ENCODE data around the gene KCTD16.

Gene KCTD16

DNA sequence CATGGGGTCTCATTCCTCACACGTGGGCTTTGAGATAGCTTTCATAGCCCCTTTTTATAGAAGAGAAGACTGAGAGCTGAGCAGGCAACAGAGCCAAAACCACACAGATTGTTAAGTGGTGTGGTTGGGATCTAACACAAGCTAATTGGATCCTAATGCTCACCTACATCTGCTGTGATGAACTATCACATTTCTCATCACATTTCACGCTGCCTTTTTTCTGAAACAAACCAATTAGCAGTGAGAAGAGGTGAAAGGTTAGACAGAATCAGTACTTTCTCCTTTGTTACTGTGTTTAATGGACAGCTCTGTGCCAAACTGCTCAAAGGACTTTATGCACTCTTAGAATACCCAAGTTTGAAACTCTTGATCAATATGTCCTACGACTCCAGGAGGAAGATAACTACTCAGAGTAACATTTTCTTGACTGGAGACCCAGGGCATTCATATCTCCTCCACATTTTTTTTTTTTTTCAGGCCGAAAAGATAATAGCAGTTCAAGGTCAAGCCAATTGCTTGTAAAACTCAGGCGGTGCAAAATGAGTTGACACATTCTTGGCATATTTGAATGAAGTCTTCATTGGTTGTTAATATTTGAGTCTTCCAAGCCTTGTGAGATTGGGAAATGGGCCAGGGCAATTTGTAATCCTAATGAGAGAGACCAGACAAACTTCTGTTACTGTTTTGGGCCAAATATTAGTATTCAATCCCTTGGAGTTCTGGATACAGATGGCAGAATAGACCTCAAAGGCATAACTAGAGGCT, 138.4 kb downstream of the KCTD16 start:
- H3K27ac Mint-ChIP-seq: no peak overlapping the region
- no peak overlapping the region for H3K4me3 Mint-ChIP-seq
- no peaks in the 10 kb centered on the region for H3K9me3 Mint-ChIP-seq
- peaks cover 5% of the 10 kb centered on the region for H3K27me3 Mint-ChIP-seq
- H3K4me1 Mint-ChIP-seq (ENCODE audit: low read depth): no peaks in the 10 kb centered on the region
- H3K36me3 Mint-ChIP-seq (ENCODE audit: low read depth): no peaks in the 10 kb centered on the region
- DNase-seq: no peak

DNA sequence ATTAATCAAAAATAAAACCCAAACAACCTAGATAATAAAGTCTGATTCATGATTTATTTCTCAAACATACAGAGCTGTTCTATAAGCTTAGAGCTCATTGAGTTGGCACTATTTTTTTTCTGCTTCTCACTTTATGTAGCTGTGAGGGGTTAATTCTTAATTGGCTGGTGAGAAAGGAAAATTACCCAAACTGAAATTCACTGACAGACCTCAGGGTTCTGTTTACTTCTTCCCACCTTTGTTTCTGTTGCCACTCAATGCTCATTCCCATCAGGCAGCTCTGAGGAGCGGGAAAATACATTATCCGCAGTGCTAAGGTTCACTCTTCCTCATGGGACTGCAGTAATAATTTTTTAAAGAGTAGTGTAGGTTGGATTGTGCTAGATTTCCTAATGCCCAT, 139.9 kb downstream of the KCTD16 start:
- no peak overlapping the region for H3K4me3 Mint-ChIP-seq
- H3K27ac Mint-ChIP-seq: no peak overlapping the region
- no peak for DNase-seq
- no peaks in the 10 kb centered on the region for H3K9me3 Mint-ChIP-seq
- no peaks in the 10 kb centered on the region for H3K4me1 Mint-ChIP-seq (ENCODE audit: low read depth)
- H3K27me3 Mint-ChIP-seq: peaks cover 5% of the 10 kb centered on the region
- no peaks in the 10 kb centered on the region for H3K36me3 Mint-ChIP-seq (ENCODE audit: low read depth)

DNA sequence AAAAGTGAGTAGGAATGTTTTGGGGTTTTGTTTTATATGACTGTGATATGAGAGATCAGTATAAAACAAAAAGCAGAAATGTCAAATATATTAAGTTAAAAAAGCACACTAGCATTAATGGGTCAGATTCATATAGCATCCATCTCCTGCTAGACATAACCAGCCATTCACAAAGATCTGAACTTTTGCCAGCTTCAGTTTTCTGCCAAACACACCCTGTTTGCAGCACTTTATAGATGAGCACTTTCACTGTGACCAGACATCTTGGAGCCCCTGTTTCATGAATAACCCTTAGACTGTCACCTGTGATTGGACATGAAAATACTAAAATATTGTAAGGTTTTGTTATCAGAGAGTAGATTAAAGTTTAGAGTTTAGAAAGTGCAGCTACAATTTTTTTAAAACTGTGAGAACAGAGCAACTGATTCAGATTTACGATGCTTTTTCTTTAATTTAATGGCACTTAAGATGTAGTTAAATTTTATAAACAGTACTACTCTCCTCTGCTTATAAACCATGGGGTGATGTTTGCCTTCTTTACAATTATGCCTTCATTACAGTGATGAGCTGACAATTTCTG, 142.6 kb downstream of the KCTD16 start:
- Mint-ChIP-seq H3K4me1 (ENCODE audit: low read depth) (no peaks in the 10 kb centered on the region), H3K27me3 (peaks cover 8% of the 10 kb centered on the region), H3K4me3 (no peak overlapping the region), H3K9me3 (no peaks in the 10 kb centered on the region), H3K27ac (no peak overlapping the region), H3K36me3 (ENCODE audit: low read depth) (no peaks in the 10 kb centered on the region)
- no peak for DNase-seq

DNA sequence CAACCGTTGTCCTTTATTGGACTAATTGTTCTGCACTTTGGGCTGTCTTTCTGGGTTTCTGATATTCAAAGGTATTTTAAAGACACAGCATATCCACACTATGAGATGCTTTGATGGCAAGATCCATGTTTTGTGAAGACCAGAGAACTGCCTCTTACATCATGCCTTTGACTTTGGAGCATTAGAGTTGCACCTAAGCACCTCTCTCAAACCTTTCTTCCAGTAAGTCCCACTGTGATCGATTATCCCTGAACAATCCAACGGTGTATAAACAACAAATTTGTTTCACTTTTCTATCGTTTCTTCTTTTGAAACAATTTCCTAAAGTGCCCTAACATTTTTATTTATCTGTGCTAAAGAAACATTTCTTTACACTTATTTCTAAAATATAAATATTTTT, 144.4 kb downstream of the KCTD16 start:
- Mint-ChIP-seq H3K36me3 (ENCODE audit: low read depth) (no peaks in the 10 kb centered on the region), H3K4me1 (ENCODE audit: low read depth) (no peaks in the 10 kb centered on the region), H3K27me3 (peaks cover 10% of the 10 kb centered on the region), H3K4me3 (no peak overlapping the region), H3K9me3 (no peaks in the 10 kb centered on the region), H3K27ac (no peak overlapping the region)
- no peak for DNase-seq

DNA sequence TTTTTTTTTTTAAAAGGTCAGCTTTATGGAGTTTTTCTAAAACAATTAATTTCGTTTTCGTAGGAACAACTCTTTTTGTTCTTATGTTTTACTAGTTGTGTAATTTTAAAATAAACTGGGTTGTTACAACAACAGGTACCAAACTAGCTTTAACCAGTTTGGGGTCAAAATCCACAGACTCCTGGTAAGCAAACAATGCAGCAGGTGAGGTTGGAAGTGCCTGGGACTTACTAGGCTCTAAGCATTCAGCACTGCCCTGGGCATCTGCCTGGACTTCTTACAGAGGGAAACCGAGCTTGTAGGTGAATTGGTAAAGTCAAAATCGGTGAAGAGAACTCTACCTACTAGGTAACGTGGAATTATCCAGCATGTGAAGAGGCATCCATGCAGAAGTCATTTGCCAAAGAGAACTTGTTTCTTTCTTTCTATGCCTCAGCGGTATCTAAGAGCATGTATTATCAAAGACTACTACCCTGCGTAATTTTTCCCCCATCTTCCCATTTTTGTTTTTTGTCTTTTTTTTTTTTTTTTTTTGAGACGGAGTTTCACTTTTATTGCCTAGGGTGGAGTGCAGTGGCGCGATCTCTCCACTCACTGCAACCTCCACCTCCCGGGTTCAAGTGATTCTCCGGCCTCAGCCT, 145.4 kb downstream of the KCTD16 start:
- Mint-ChIP-seq H3K36me3 (ENCODE audit: low read depth) (no peaks in the 10 kb centered on the region), H3K27me3 (peaks cover 7% of the 10 kb centered on the region), H3K9me3 (no peaks in the 10 kb centered on the region), H3K4me1 (ENCODE audit: low read depth) (no peaks in the 10 kb centered on the region), H3K27ac (no peak overlapping the region), H3K4me3 (no peak overlapping the region)
- no peak for DNase-seq

DNA sequence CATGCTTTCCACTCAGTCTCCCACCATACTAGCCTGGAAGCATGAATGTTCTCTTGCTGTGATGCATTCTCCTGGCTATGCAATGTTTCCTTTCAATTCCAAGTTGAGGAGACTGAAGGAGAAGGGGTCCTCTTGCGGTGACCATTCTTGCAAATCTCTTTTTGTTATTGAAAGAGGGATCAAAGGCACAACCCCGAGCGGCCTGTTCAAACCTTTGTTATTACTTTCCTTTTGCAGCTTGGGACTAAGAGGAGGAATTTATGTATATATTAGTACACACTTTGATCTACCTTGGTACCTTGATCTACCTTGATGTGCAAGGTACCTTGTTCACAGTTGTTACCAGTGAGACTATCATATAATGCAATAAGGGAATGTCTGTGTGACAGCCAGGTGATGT, 147.3 kb downstream of the KCTD16 start:
- Mint-ChIP-seq H3K4me3 (no peak overlapping the region), H3K9me3 (no peaks in the 10 kb centered on the region), H3K27me3 (peaks cover 8% of the 10 kb centered on the region), H3K4me1 (ENCODE audit: low read depth) (no peaks in the 10 kb centered on the region), H3K36me3 (ENCODE audit: low read depth) (no peaks in the 10 kb centered on the region), H3K27ac (no peak overlapping the region)
- no peak for DNase-seq

DNA sequence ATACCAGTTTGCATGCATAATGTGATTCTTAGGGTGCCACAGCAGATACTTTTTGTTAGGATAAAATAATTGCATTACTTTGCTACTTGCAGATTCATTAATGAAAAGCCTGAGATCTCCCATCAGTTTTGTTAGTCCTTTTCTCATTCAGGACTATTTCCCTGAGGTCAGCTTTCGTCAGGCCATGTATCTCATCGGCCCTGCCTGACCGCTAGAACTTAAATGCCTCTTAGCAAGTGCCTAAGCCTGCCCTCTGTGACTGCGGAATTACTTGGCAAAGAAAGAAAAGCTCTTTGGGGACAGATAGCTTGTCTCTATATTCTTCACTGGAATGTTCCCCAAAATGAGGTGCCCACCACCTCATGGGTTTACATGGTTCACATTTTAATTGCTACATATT, 147.8 kb downstream of the KCTD16 start:
- no peak overlapping the region for H3K4me3 Mint-ChIP-seq
- no peak for DNase-seq
- no peaks in the 10 kb centered on the region for H3K9me3 Mint-ChIP-seq
- no peaks in the 10 kb centered on the region for H3K4me1 Mint-ChIP-seq (ENCODE audit: low read depth)
- H3K27ac Mint-ChIP-seq: no peak overlapping the region
- peaks cover 10% of the 10 kb centered on the region for H3K27me3 Mint-ChIP-seq
- H3K36me3 Mint-ChIP-seq (ENCODE audit: low read depth): no peaks in the 10 kb centered on the region

DNA sequence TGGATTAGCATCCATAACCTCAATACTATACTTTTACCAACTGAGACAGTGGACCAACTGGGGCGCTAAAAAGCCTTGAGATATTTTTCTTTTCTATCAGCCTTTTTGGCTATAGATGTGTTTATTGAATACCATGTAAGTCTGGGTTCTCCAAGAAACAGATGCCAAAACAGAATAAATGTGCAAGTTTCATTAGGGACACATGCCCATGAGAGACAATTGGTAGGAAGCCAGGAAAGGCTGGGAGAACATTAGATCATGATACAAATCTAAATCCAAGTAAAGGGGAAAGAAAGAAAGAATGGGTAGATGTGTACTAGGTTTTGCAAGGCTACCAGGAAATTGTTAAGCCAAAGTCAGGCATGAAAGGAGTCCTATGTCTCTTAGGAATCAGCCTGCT, 152.5 kb downstream of the KCTD16 start:
- Mint-ChIP-seq H3K4me3 (no peak overlapping the region), H3K4me1 (ENCODE audit: low read depth) (no peaks in the 10 kb centered on the region), H3K27ac (no peak overlapping the region), H3K36me3 (ENCODE audit: low read depth) (no peaks in the 10 kb centered on the region), H3K9me3 (no peaks in the 10 kb centered on the region), H3K27me3 (peaks cover 7% of the 10 kb centered on the region)
- no peak for DNase-seq

DNA sequence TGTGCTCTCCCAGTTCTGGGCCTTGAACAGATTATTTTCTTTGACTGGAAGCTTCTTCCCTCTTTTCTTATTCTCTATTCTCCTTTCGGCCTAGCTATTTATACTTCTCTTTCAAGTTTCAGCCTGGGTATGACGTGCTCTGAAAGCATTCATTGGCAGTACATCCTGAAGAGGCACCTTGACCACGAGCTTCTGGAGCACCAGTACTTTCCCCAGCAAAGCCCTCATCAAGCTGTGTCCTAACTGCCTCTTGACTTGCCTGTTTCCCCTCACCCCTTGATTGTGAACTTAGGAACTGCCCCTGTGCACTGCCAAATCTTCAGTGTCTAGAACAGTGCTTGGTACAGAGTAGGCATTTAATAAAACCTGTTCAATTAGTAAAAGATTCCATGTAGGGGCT, 154.9 kb downstream of the KCTD16 start:
- Mint-ChIP-seq H3K9me3 (no peaks in the 10 kb centered on the region), H3K4me3 (no peak overlapping the region), H3K36me3 (ENCODE audit: low read depth) (no peaks in the 10 kb centered on the region), H3K4me1 (ENCODE audit: low read depth) (no peaks in the 10 kb centered on the region), H3K27ac (no peak overlapping the region), H3K27me3 (peaks cover 5% of the 10 kb centered on the region)
- no peak for DNase-seq

DNA sequence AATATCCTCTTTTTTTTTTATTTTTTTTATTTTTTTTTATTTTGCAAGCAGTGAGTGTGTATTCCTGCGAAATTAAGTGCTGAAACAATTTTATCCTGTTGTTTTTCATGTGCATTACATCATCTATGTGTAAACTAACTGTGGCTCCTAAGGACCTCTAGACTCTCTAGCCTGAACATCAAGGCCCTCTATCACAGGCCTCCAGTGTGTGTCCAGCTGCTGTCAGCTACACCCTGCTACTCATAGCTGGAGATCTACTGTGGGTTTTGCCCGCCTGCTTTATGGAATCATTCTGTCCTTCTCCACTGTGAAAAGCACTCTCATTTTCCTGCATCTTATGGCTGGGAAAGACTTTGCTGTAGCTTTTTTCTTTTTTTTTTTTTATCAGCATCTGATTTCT, 157.8 kb downstream of the KCTD16 start:
- Mint-ChIP-seq H3K36me3 (ENCODE audit: low read depth) (no peaks in the 10 kb centered on the region), H3K9me3 (no peaks in the 10 kb centered on the region), H3K4me1 (ENCODE audit: low read depth) (no peaks in the 10 kb centered on the region), H3K27me3 (no peaks in the 10 kb centered on the region), H3K27ac (no peak overlapping the region), H3K4me3 (no peak overlapping the region)
- no peak for DNase-seq

DNA sequence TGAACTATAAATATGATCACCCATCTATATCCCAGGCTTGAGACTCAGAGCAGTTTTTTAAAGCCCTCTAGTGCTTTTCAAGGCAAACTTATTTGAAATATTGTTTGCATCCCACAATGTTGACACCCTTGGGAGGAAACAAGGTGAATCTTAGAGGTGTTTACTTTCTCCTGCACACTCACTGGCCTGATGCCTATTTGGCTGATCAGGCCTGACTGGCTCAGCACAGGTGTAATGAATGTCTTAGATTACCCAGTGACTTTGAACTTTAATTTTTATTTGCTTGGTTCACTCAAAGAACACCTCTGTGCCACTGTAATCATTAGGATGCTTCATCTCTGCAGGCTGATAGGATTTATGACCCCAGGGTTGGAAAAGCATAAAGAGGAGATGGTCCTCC, 158.3 kb downstream of the KCTD16 start:
- no peak for DNase-seq
- no peaks in the 10 kb centered on the region for H3K9me3 Mint-ChIP-seq

DNA sequence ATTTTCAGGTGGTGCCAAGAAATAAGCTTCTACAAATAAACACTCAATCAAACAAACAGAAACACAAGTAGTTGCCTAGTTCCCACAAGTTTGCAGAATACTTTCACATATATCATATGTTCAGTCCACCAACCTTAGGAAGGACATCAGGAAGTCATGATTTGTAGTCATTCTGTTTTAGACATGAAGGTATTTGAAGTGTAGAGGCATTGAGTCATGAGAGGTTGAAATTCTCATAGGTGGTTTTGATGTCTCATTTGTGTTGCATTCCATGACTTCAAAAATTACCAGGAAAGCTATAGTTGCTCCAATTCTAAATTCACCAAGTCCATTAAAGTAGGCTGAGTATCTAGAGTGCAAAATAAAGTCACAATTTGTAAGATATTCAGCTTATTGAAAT, 159.0 kb downstream of the KCTD16 start:
- Mint-ChIP-seq H3K27me3 (no peaks in the 10 kb centered on the region), H3K9me3 (no peaks in the 10 kb centered on the region), H3K4me1 (ENCODE audit: low read depth) (no peaks in the 10 kb centered on the region), H3K36me3 (ENCODE audit: low read depth) (no peaks in the 10 kb centered on the region), H3K27ac (no peak overlapping the region), H3K4me3 (no peak overlapping the region)
- no peak for DNase-seq

More for the DNA sequence above, 158.3 kb downstream of the KCTD16 start:
- no peaks in the 10 kb centered on the region for H3K4me1 Mint-ChIP-seq (ENCODE audit: low read depth)
- no peak overlapping the region for H3K4me3 Mint-ChIP-seq
- no peak overlapping the region for H3K27ac Mint-ChIP-seq
- no peaks in the 10 kb centered on the region for H3K27me3 Mint-ChIP-seq
- H3K36me3 Mint-ChIP-seq (ENCODE audit: low read depth): no peaks in the 10 kb centered on the region

DNA sequence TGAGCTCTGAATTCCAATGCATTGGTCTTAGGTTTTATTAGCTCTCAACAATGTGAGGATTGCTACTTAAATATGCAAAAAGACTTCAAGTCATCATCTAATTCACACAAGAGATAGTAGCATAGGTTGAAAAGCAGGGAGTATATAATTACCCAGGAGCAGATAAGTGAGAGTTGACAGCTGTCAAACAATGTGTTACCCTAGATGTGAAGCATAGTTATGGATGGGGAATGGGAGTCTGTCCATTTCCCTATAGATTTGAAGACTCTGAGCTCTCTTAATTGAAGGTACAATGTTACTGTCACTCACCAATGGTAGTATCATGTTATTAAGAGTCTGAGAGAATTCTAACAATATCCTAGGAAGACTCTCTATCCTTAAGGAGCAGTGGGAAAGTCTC, 160.7 kb downstream of the KCTD16 start:
- H3K27me3 Mint-ChIP-seq: no peaks in the 10 kb centered on the region

DNA sequence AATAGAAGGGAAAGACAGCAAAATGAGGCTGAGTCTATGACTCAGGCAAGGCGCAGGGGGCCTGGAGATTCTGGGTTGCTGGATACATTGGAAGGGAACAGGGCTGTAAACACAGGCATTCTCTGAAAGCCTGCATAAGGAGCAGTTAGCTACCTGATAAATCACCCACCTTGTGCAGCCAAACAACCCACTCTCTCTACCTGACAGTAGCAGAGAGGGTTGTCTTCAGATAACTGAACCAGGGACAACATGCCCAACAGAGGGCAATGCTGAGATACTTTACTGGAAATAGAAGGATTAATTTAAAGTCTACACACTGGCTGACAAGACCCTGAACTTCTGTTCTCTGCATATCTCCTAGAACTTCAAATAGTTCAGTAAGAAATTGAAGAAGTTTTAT, 161.6 kb downstream of the KCTD16 start:
- no peaks in the 10 kb centered on the region for H3K27me3 Mint-ChIP-seq
- H3K27ac Mint-ChIP-seq: no peak overlapping the region
- no peaks in the 10 kb centered on the region for H3K36me3 Mint-ChIP-seq (ENCODE audit: low read depth)
- H3K9me3 Mint-ChIP-seq: no peaks in the 10 kb centered on the region
- H3K4me3 Mint-ChIP-seq: no peak overlapping the region
- no peak for DNase-seq
- no peaks in the 10 kb centered on the region for H3K4me1 Mint-ChIP-seq (ENCODE audit: low read depth)

More for the DNA sequence above, 160.7 kb downstream of the KCTD16 start:
- DNase-seq: no peak
- Mint-ChIP-seq H3K9me3 (no peaks in the 10 kb centered on the region), H3K4me3 (no peak overlapping the region), H3K4me1 (ENCODE audit: low read depth) (no peaks in the 10 kb centered on the region), H3K36me3 (ENCODE audit: low read depth) (no peaks in the 10 kb centered on the region), H3K27ac (no peak overlapping the region)

DNA sequence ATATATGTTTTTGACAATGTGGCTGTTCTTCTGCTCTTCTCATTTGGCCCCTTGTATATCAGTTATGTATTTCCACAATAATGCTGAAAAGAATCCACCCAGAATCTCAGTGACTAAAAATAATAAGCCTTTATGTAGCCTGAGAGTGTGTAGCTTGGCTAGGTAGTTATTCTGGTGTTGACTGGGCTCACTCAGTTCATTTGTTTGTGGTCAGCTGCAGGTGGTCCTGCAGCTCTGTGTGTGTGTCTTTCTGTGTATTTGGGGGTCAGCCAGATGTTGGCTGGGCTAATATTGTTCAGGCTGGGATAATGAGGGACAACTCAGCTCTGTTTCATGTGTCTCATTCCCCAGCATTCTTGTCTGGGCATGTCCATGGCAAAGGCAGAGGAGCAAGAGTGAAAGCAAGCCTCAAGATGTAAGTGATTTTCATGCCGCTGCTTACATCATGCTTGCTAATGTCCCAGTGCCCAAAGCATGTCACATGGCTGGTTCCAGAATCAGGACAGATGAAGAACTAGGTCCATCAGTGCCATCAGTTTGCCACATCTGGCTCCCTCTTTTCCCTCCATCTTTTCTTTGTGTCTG, 162.8 kb downstream of the KCTD16 start:
- DNase-seq: no peak
- Mint-ChIP-seq H3K27me3 (peaks cover 2% of the 10 kb centered on the region), H3K9me3 (no peaks in the 10 kb centered on the region), H3K27ac (no peak overlapping the region), H3K4me1 (ENCODE audit: low read depth) (no peaks in the 10 kb centered on the region), H3K4me3 (no peak overlapping the region), H3K36me3 (ENCODE audit: low read depth) (no peaks in the 10 kb centered on the region)

All from activated T-cell treated with anti-CD3 and anti-CD28 coated beads, Interleukin-2, amount 50 U/mL, for 24 hours (primary cell).